ENCODE results near the gene SNTG2.
"Not testable (repeated sequence)": the region's sequence is repeated elsewhere in the genome, so short reads cannot be mapped to it uniquely, and the experiment has no call there.

The SNTG2 gene

GRCh38 chr2:1101982-1102590 lies 151.4 kb downstream of the SNTG2 start:
- DNase-seq, result no peak

DNA sequence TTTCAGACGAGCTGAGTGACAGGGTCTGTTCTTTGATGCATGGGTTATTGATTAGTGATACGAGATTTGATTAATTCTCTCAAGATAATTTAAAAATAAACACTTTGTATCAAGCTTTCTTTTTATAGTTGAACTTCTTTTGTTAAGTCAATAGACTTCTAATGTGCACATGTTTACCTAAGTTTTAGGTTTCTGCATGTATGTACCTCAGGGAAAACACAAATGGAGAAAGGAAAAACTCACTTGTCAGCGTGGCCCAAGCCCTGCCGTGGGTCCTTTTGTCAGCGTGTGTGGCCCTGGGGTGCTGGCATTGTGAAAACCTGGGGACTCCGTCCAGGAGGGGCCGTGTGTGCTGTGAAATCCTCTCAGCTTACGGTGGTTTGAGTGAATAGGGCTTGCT lies 153.7 kb downstream of the SNTG2 start:
- DNase-seq, result no peak

DNA sequence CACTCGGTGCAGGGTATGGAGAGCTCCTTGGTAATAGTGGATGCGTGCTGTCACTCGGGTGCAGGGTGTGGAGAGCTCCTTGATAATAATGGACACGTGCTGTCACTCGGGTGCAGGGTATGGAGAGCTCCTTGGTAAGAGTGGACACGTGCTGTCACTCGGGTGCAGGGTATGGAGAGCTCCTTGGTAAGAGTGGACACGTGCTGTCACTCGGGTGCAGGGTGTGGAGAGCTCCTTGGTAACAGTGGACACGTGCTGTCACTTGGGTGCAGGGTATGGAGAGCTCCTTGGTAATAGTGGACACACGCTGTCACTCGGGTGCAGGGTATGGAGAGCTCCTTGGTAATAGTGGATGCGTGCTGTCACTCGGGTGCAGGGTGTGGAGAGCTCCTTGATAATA lies 155.7 kb downstream of the SNTG2 start:
- DNase-seq, result not testable (repeated sequence)

DNA sequence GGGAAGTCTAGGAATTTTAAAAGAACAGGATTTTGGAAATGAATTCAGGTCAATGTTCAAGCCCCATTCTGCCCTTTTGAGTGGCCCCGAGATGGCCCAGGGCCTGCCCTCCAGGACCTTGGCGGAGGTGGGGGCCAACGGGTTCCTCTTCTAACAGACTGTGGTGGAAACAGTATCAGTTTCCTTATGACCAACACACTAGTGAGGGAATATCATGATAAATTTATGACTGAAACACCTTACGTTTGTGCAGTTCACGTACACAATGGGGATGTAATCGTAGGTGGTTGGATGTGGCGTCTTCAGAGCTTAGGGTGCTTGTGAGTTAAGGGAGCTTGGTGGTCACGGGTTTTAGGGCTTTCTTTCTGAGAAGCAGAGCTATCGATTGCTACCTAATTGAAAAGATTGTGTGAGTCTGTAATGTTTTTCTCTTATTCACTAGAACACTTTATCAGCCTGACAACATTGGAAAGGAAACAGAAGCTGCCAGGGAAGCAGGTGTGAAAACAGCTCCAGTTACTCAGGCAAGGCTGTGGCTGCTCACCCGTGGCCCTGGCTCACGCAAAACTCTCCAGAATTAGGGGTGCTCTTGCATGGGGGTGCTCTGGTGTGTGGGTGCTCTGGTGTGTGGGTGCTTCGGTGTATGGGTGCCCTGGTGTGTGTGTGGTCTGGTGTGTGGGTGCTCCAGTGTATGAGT lies 165.3 kb downstream of the SNTG2 start:
- DNase-seq, result no peak

GRCh38 chr2:1117569-1117968 lies 166.9 kb downstream of the SNTG2 start:
- no peak for DNase-seq

DNA sequence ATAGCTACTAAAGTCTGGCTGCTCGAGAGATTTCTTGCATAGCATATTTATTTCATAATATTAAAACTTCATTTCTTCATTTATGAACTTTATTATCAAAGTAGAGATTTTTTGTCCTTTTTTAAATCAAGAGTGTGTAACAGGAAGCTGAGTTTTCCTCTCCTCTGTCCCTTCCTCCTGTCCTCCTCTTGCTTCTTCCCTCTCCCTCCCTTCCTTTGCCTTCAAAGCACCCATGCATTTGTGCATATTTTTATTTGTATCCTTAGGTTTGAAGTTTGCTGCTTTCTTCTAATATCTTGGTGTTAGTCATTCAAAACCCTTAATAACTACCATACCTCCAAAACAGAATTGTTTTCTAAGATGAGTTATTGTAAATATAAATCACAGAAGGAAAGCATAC lies 174.6 kb downstream of the SNTG2 start:
- no peak for DNase-seq

GRCh38 chr2:1125633-1126370 lies 175.2 kb downstream of the SNTG2 start:
- DNase-seq, result no peak

DNA sequence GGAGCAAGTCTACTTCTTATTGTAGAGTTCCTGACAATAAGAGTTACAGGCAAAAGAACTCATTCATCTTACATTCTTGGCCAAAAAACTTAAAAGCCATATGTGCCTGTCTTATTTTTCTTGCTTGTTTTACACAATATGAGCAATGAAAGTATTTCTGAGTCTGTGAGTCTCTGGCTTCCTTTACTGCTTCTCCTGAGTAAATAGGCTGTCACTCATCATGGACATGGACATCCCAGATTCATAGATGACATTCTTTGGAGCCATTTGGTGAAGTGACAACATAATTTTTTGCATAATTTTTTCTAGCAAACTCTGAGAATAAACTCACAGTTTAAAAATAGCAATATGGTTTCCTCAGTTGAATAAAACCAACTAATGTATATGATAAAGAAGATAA lies 179.3 kb downstream of the SNTG2 start:
- no peak for DNase-seq

DNA sequence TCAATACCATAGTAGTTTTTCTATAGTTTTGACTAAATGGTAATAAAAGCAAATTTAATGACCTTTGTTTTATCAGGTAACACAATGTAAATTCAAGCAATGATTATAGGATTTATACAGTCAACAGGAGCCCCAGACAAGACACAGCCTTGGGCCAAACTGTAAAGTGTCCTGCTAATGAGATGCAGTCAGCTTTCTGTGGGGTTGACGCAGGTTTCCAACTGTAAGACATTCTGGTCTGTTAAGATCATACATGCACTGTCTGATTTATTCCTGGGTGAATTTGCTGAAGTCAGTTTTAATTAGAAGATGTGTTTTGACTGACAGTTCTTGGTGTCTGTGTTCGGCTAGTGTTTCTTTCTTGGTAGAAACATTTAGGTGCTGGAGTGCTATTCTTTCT lies 180.3 kb downstream of the SNTG2 start:
- no peak for DNase-seq

DNA sequence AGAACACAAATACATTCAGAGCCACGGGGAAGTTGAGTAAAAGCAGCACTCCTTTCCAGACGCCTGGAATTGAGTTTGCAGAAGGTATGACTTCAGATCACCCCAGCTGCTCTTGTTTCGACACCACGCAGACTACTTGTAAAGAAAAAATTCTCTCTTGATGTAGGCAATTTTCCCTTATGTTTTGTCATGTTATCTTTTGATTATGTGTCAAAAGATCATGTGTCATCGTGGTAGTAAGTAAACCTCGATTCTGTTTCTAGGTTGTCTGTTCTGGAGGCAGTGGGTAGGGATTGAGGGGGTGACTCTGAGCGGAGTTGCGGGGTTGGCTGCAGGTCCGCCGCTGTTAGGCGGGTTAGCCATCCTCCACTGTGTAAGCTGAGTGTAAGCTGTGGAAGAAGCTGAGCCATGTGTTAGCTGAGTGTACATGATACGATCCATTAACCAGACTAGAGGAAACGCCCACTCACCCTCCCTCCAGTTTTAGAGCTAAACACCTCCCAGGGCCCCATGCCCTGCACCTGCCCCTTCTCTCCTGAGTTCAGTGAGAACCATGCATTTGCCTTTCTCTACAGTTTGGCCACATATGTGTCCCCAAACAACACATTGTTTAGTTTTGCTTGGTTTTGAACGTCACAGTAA lies 181.8 kb downstream of the SNTG2 start:
- no peak for DNase-seq

DNA sequence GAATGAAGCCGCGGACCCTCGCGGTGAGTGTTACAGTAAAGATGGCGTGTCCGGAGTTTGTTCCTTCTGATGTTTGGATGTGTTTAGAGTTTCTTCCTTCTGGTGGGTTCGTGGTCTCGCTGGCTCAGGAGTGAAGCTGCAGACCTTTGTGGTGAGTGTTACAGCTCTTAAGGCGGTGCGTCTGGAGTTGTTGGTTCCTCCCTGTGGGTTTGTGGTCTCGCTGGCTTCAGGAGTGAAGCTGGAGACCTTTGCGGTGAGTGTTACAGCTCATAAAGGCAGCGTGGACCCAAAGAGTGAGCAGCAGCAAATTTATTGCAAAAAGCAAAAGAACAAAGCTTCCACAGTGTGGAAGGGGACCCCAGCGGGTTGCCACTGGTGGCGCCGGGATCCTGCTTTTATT lies 183.2 kb downstream of the SNTG2 start:
- not testable (repeated sequence) for DNase-seq

DNA sequence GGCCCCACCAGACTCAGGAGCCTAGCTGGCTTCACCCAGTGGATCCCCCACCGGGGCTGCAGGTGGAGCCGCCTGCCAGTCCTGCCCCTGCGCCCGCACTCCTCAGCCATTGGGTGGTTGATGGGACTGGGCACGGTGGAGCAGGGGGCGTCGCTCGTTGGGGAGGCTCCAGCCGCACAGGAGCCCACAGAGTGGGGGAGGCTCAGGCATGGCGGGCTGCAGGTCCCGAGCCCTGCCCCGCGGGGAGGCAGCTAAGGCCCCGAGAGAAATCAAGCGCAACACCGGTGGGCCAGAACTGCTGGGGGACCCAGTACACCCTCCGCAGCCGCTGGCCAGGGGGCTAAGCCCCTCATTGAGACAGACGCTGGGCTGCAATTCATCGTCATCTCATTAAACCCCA lies 184.0 kb downstream of the SNTG2 start:
- no peak for DNase-seq

DNA sequence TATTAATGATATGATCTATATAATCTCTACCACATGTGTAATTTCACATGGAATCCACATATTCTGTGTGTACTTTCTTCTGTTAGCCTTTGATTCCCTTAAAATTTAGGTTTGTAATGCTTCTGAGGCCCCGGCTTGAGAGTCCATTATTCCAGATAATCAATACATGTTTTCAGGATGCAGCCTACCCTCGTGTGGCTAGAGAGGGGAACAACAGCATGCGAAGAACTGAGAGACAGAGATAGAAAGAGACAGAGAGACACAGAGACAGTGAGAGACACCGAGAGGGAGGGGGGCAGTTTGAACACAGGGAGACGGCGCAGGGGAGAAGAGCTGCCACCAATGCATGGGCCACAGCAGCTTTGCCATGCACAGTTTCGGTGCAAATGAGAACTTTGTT lies 185.4 kb downstream of the SNTG2 start:
- no peak for DNase-seq

DNA sequence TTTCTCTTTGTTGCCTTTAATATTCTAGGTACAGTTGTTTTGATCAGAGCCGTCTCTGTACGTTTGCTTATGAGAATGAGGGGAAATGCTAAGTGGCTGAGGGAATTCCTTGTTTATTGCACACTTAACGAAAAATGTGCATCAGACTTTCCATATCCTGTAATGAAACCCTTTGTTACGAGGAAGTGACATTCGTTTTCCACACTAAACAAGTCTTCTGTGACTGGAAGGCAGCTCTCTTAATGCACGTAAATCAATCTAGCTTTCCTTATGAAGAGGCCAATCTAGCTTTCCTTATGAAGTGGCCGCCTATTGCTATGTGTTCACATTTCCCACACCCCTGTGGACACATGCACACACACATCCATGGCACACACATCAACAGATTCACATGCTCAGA lies 186.2 kb downstream of the SNTG2 start:
- no peak for DNase-seq

DNA sequence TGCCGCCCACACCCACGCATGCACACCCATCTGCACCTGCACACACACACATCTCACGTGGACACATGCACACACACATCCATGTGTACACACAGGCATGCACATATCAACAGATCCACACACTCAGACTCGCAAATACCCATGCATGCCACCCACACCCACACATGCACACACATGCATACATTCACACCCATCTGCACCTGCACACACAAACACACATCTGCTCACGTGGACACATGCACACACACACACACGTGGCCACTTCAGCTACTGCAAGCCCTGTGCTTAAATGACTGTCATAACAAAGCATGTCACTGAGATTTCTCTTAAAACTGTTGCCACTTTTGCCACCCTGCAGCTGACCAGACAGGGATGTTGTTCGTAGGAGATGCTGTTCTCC lies 186.6 kb downstream of the SNTG2 start:
- DNase-seq, result no peak

DNA sequence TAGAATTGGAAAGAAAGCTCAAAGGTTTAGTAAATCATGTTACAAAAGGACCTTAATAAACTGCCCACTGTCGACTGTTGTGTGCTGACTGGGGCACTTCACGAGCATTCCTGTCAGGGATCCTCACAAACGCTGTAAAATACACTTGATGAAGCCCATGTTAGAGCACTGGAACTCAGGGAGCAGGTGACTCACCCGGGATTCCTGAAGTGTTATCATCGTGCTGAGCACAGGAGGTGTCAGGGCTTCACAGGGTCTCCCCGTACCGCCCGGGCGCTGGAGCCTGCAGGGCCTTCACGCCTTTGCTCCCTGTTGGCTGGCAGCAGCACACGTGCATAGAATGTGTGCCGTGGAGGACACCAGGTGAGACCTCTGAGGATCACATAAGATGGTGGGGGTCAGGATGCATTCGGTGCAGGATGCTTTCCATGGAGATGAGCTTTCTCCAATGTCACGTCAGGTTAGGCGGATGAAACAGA lies 187.3 kb downstream of the SNTG2 start:
- DNase-seq, result no peak

DNA sequence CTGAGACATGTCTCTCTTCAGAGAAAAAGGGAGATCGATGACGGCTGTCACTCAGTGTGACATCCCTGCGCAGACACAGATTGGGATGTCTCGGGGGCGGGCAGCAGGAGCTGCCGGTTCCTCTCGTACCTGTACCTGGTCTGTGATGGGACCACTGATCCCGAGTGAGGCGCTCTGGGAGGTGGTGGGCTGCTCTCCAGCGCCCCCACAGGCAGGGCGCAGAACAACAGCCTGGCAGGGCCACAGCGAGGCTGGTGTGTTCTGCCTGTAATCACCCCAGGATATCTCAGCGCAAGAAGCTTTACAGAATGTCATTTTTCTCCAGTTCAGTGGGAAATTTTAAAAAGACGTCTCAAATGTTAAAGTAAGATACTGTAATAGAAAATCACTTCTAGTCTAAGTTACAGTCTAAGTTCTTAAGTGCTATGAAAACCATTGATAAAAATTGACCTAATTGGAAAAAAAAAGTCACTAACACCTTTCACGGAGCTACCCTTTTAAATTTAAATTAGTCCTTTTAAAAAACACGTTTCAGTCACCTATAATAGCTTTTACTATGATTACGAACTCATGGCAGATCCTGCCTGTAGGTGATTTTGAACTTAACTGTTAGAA lies 189.8 kb downstream of the SNTG2 start:
- DNase-seq, result peak; percentile 30

GRCh38 chr2:1141079-1141478 lies 190.4 kb downstream of the SNTG2 start:
- DNase-seq, result no peak

DNA sequence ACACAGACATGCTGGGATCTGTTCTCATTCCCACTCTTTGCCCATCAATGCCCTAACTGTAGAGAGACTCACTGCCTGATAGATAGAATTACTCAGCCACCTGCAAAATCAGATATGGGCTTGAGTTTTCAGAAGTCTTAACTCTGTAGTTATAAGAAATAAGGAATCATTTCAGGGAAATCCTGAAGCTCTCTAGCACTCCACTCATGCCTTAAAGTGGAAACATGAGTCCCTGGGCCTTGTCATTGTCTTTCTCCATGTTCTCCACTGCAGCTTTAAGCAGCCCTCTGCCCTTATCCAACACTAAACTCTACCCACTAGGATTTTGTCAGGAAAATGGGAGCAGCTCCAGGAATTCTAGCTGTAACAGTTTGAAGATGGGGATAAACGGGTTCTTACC lies 192.5 kb downstream of the SNTG2 start:
- DNase-seq, result no peak

GRCh38 chr2:1147873-1148612 lies 197.4 kb downstream of the SNTG2 start:
- DNase-seq, result no peak

DNA sequence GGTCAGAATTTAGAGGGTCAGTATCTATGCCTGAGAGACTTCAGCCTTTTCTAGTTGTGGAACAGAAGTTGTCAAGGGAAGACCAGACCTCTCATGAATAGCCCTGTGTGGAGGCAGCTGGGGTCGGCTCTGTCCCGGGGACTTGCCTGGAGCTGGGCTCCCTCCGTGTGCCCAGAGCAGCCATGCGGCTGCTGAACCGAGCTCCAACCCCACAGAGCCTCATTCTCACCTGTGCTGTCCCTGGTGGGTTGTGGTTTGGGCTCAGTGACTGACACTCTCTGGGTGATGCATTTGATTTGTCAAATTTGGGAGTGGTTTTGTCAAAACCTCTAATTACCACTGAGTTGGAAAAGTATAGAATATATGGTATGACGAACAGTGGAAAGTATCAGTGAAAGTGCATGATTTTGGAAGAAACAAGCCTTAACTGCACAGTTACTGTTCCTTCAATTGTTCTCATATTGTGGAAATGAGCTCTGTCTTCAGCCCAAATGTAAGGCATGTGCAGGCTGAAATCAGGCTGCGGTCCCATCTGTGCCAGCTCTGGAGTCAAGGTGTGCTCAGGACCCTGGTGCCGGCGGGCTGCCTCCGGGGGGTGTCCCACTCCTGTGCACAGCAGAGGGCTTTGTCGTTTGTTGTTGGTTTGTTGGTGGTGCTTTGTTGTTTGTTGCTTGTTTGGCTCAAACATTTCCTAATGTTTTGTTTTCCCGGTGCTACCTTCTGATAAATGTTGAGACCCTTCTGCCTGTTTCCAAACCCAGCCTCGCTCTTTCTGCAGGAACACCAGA lies 200.3 kb downstream of the SNTG2 start:
- DNase-seq, result no peak

- no peak for DNase-seq
These were observed 201.7 kb downstream of the SNTG2 start for GRCh38 chr2:1152375-1152774.
